OCI-LY3 (cell line): ENCODE results near the gene AP3M1.

Source experiments
- H2AFZ ChIP-seq: fragments of 200-600, 300-600 bp; shearing (Covaris generic); 2 replicates; pipeline ENCODE4 v1.6.0; 2014; ENCODE audit warnings: antibody characterized with exemption, low read depth, low read length
- H3K27ac ChIP-seq: fragments of 200-600, 300-600 bp; sonication (generic); 2 replicates; pipeline ENCODE4 v1.5.1; 2014; ENCODE audit warnings: mild to moderate bottlenecking, low read length, moderate library complexity, mixed read lengths
- H3K27me3 ChIP-seq: fragments of 200-600, 300-600 bp; sonication (generic); 2 replicates; pipeline ENCODE4 v1.6.1; 2014; ENCODE audit warnings: low read depth, low read length, mixed read lengths
- H3K36me3 ChIP-seq: fragments of 200-600, 300-600 bp; sonication (generic); replicated peaks from 2 replicates; pipeline ENCODE3; 2014; ENCODE audit warnings: low read depth, low read length, mixed read lengths
- H3K4me1 ChIP-seq: fragments of 300-600, 200-600 bp; sonication (generic); 2 replicates; pipeline ENCODE4 v1.6.1; 2014; ENCODE audit warnings: low read length, mixed read lengths
- H3K4me2 ChIP-seq: fragments of 200-600, 300-600 bp; sonication (generic); 2 replicates; pipeline ENCODE4 v1.6.1; 2014; ENCODE audit warnings: low read length, mixed read lengths
- H3K4me3 ChIP-seq: fragments of 300-600, 200-600 bp; sonication (generic); 2 replicates; pipeline ENCODE4 v1.5.1; 2014; ENCODE audit warnings: antibody characterized with exemption, mild to moderate bottlenecking, low read length, moderate library complexity
- H3K79me2 ChIP-seq: fragments of 300-600, 200-600 bp; shearing (Covaris generic); 2 replicates; pipeline ENCODE4 v1.6.1; 2014; ENCODE audit warnings: mild to moderate bottlenecking, low read length, mixed read lengths
- H3K9ac ChIP-seq: fragments of 300-600, 200-600 bp; shearing (Covaris generic); 2 replicates; pipeline ENCODE4 v1.6.0; 2014; ENCODE audit warnings: mild to moderate bottlenecking, low read length, moderate library complexity
- H3K9me3 ChIP-seq: fragments of 200-600, 300-600 bp; shearing (Covaris generic); 2 replicates; pipeline ENCODE4 v1.6.1; 2014; ENCODE audit warnings: low read length, mixed read lengths; ENCODE audit not compliant: insufficient read depth
- H4K20me1 ChIP-seq: fragments of 200-600, 300-600 bp; sonication (generic); 2 replicates; pipeline ENCODE4 v1.6.1; 2016; ENCODE audit warnings: low read length, mixed read lengths; ENCODE audit not compliant: insufficient read depth
- EZH2phosphoT487 ChIP-seq: fragments of 200-600 bp; shearing (Covaris generic); IDR thresholded peaks from 2 replicates; pipeline ENCODE4 v1.6.1; 2018; ENCODE audit warnings: antibody characterized with exemption, mixed run types, low read depth
- TF ChIP-seq, protein P1 (sequence below): fragments of 200-600, 300-600 bp; sonication (generic); IDR thresholded peaks from 2 replicates; pipeline ENCODE4 v1.5.1; 2014; ENCODE audit warnings: antibody characterized with exemption, low read length, low read depth

AP3M1 gene

GRCh38 chr10:74086317-74086716 lies 64.3 kb downstream of the AP3M1 start:
- no peaks in the 10 kb centered on the region; the same call in 1 of the 2 replicates for H4K20me1 ChIP-seq
- H3K36me3 ChIP-seq, result no peaks in the 10 kb centered on the region
- no peak overlapping the region for H3K9ac ChIP-seq
- H3K27me3 ChIP-seq, result peaks cover 13% of the 10 kb centered on the region
- no peak overlapping the region for H3K4me3 ChIP-seq
- H3K27ac ChIP-seq, result no peak overlapping the region
- peaks cover 10% of the 10 kb centered on the region for H3K4me1 ChIP-seq
- H3K9me3 ChIP-seq, result no peaks in the 10 kb centered on the region
- TF ChIP-seq, protein P1, sequence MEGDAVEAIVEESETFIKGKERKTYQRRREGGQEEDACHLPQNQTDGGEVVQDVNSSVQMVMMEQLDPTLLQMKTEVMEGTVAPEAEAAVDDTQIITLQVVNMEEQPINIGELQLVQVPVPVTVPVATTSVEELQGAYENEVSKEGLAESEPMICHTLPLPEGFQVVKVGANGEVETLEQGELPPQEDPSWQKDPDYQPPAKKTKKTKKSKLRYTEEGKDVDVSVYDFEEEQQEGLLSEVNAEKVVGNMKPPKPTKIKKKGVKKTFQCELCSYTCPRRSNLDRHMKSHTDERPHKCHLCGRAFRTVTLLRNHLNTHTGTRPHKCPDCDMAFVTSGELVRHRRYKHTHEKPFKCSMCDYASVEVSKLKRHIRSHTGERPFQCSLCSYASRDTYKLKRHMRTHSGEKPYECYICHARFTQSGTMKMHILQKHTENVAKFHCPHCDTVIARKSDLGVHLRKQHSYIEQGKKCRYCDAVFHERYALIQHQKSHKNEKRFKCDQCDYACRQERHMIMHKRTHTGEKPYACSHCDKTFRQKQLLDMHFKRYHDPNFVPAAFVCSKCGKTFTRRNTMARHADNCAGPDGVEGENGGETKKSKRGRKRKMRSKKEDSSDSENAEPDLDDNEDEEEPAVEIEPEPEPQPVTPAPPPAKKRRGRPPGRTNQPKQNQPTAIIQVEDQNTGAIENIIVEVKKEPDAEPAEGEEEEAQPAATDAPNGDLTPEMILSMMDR, result no peak
- no peak for TF ChIP-seq EZH2phosphoT487
- no peak overlapping the region for H2AFZ ChIP-seq
- no peaks in the 10 kb centered on the region for H3K79me2 ChIP-seq
- no peak overlapping the region for H3K4me2 ChIP-seq

GRCh38 chr10:74084955-74085354 lies 65.7 kb downstream of the AP3M1 start:
- H3K9ac ChIP-seq, result no peak overlapping the region
- TF ChIP-seq EZH2phosphoT487, result no peak
- TF ChIP-seq, protein P1, result no peak
- 0 out of 2 replicates have a peak overlapping the region, but pooled peaks have one; percentile 17 for H3K27ac ChIP-seq
- H3K27me3 ChIP-seq, result peaks cover 14% of the 10 kb centered on the region
- H3K4me2 ChIP-seq, result peak overlapping the region; percentile 43
- no peaks in the 10 kb centered on the region for H3K36me3 ChIP-seq
- no peak overlapping the region for H2AFZ ChIP-seq
- H4K20me1 ChIP-seq, result no peaks in the 10 kb centered on the region; the same call in 1 of the 2 replicates
- H3K79me2 ChIP-seq, result no peaks in the 10 kb centered on the region
- H3K4me1 ChIP-seq, result peaks cover 16% of the 10 kb centered on the region
- peak overlapping the region; percentile 36 for H3K4me3 ChIP-seq
- H3K9me3 ChIP-seq, result no peaks in the 10 kb centered on the region

DNA sequence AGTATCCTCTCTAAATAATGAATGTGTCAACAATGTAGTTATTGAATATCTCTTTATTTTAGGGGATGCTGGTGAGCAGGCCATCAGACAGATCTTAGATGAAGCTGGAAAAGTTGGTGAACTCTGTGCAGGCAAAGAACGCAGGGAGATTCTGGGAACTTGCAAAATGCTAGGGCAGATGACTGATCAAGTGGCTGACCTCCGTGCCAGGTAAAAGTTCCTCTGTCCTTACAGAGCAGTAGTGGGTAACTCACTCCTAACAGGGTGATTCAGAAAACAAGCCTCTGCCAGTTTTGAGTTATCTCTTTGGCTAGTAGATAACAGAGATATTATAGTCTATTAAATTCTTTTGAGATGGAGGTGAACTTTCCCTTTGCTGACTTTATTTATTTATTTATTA lies 67.3 kb downstream of the AP3M1 start:
- Histone ChIP-seq H3K36me3 (no peaks in the 10 kb centered on the region), H4K20me1 (peaks cover 2% of the 10 kb centered on the region; the same call in 1 of the 2 replicates), H3K27me3 (peaks cover 13% of the 10 kb centered on the region; the same call in 1 of the 2 replicates), H3K4me2 (no peak overlapping the region), H3K9ac (no peak overlapping the region), H3K4me1 (peaks cover 32% of the 10 kb centered on the region), H3K79me2 (no peaks in the 10 kb centered on the region), H3K4me3 (no peak overlapping the region), H3K9me3 (no peaks in the 10 kb centered on the region), H3K27ac (no peak overlapping the region), H2AFZ (no peak overlapping the region)
- TF ChIP-seq, protein P1, result no peak
- TF ChIP-seq EZH2phosphoT487, result no peak

DNA sequence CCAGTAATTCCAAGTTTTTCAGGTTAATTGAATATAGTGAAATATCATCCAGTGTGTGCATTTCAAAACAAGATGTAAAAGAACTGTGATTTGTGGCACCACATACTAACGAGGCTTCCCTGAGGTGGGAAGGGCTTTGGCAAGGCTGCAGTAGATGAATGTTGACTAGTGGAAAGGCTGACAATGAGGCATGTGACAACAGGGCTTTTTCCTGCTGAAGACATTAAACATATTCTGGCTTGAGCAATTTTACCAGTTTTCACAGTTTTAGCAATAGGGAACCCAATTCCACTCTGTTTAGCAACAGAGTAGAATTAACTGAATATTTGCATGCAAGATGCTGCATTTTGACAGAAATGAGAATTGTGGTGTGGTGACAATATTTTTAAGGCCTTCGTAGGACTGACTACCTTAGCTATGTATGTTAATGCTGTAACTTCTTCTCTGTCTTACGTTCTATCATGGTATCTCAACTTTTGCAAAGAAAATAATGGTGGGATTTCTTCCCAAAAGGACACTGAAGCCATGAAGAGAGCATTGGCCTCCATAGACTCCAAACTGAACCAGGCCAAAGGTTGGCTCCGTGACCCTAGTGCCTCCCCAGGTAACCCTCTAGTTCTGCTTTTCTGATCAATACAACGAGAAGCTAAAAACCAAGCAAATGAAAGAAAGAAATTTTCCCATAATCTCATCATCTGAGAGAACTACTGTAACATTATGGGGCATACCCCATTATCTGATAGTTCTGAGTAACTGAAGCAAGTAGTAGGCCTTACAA lies 68.5 kb downstream of the AP3M1 start:
- Histone ChIP-seq H2AFZ (no peak overlapping the region), H3K4me1 (peaks cover 43% of the 10 kb centered on the region), H3K9ac (no peak overlapping the region), H4K20me1 (peaks cover 2% of the 10 kb centered on the region; the same call in 1 of the 2 replicates), H3K27ac (no peak overlapping the region), H3K36me3 (no peaks in the 10 kb centered on the region), H3K4me3 (no peak overlapping the region), H3K27me3 (peaks cover 13% of the 10 kb centered on the region; the same call in 1 of the 2 replicates), H3K79me2 (no peaks in the 10 kb centered on the region), H3K9me3 (no peaks in the 10 kb centered on the region), H3K4me2 (no peak overlapping the region)
- no peak for TF ChIP-seq EZH2phosphoT487
- TF ChIP-seq, protein P1, result no peak
